ENCODE data around the gene STK17A. TPM values are rescaled to one million over a fixed set of nuclear protein-coding genes. Genes with fewer than 3 reads are reported as not detected.

The STK17A gene
- total RNA-seq, 4 donors from 2014 or later = 16.0 to 18.5 (median 17.8) TPM

DNA sequence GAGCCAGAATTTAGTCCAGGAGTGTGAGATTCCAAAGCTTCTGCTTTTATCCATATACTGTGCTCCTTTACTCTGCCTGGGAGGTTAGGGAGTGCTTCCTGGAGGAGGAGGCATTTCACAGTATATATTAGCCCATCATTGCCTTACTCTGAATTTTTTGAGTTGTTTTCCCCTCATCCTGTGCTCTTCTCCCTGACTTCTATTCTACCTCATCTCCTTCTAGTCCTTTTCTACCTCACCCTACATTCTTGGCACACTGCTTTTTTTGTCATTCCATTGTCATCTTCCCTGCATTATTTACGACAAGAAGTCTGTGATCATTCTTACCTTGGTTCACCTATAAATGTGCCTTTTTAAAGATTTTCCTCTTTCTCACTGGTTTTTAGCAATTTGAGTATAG, 21.3 kb downstream of the STK17A start:
- TF ChIP-seq, protein P1, sequence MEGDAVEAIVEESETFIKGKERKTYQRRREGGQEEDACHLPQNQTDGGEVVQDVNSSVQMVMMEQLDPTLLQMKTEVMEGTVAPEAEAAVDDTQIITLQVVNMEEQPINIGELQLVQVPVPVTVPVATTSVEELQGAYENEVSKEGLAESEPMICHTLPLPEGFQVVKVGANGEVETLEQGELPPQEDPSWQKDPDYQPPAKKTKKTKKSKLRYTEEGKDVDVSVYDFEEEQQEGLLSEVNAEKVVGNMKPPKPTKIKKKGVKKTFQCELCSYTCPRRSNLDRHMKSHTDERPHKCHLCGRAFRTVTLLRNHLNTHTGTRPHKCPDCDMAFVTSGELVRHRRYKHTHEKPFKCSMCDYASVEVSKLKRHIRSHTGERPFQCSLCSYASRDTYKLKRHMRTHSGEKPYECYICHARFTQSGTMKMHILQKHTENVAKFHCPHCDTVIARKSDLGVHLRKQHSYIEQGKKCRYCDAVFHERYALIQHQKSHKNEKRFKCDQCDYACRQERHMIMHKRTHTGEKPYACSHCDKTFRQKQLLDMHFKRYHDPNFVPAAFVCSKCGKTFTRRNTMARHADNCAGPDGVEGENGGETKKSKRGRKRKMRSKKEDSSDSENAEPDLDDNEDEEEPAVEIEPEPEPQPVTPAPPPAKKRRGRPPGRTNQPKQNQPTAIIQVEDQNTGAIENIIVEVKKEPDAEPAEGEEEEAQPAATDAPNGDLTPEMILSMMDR (IDR thresholded peaks at IDR 0.05; ENCODE audit: low read depth) = no peak

DNA sequence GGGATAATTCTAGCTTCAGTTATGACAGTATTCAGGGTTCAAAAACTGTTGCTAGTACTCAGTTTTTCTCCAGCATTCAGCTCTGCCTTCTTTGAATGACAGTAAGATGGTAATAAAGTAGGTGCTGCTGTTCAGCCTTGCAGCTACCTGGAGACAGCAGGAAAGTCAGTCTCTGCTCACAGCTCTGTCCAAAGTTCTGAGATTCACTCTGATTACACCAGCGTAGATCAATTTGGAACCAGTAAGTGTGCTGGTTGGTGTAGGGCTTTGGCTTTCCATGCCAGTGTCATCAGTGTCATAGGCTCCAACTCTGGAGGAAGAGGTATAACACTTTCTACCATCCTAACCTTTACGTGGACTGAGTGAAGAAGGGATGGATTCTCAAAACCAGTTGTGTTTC, 26.2 kb downstream of the STK17A start:
- TF ChIP-seq, protein P1 (IDR thresholded peaks at IDR 0.05; ENCODE audit: low read depth) = no peak

DNA sequence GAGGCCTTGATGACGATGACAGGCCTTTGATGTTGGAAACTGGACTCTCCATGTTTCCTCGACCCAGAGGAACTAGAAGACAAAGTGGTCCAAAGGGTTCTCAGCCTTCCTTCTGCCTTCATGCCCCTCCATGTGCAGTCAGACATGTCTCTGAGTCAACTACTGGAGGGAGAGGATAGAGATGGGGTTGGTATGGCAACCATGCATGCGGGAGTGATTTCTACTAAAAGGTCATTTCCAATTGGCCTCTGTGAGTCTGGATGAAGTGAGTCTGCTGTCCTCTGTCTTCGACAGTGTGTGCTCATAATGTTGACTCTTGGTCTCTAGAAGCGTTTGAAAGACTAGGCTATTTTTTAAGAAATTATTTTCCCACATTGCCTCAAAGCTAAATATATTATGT, 29.2 kb downstream of the STK17A start:
- TF ChIP-seq, protein P1 (IDR thresholded peaks at IDR 0.05; ENCODE audit: low read depth) = no peak

DNA sequence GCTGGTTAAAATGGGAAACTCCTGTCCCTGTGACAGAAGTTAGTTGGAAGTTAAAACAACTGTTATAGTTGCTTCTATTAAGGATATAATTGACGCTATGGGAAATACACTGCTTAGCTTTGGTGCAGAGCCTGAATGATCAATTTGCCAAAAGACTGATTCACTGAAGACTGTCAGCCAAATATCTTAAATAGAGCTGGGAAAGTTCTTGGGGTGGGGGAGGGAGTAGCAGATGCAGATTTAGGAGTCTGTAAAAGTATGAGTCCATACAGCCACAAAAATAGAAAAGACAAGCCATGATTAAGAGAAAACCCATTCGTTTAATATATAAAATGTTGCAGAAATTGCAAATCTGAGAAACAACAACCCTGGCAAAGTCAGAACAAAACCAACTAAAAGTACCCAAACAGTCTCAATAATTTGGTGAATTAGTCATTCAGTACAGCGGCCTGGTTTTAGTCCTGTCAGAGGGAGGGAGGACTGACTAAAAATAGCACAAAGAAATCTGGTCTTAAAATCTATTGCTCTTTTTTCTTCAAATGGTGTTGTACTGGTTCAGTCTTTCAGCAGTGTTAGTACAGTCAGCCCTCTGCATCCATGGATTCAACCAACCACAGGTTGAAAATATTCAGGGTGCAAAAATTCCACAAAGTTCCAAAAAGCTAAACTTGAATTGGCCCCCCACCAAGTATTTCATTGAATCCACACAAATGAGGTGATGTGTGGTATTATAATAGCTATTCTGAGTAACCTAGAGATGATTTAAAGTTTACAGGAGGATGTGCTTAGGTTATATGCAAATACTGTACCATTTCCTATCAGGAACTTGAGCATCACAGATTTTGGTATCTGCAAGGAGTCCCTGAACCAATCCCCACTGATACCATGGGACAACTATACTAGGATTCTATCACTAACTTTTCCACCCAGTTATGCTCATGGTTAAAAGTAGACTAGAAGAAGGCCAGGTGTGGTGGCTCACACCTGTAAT, 30.0 kb downstream of the STK17A start:
- TF ChIP-seq, protein P1 (IDR thresholded peaks at IDR 0.05; ENCODE audit: low read depth) = no peak

DNA sequence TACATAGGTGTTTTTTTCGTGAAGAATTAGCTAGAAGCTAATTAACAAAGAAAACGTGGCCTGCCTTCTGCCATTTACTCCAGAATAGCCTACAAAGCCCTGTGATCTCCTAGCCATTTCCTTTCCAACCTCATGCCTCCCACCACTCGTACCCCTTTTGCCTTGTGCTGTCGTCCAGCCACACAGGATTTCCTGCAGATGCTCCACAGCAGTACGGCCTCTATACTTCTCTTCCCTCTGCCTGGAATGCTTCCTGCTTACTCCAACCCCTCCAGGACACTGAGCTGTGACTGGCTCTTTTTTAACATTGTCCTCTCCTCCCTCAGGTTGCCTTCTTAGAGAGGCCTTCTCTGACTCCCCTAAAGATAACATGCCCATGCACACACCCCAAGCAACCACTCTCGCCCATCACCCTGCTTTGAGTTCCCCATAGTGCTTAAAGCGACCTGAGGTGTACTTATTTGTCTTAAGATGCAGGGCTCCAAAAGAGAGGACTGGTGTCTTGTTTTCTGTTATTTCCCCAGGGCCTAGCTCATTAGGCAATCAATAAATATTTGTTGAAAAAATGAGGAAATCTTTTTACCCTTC, 32.7 kb downstream of the STK17A start:
- TF ChIP-seq, protein P1 (IDR thresholded peaks at IDR 0.05; ENCODE audit: low read depth) = no peak

DNA sequence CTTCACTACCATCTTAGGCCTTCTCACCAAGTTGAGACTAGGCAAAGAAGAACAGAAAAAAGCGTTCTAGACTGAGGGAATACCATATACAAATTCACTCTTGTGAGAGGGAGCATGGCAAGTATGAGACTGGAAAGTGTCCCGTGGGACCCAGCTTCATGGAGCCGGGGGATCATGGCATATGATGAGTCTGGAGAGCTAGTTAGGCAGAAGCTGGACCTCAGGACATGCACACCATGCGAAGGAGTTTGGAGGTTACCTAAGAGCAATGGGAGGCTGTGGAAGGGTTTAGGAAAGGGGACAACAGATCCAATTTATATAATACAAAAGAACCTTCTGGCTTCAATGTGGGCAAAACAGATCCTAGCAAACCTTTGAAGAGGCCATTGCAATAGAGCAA, 34.1 kb downstream of the STK17A start:
- TF ChIP-seq, protein P1 (IDR thresholded peaks at IDR 0.05; ENCODE audit: low read depth) = no peak

DNA sequence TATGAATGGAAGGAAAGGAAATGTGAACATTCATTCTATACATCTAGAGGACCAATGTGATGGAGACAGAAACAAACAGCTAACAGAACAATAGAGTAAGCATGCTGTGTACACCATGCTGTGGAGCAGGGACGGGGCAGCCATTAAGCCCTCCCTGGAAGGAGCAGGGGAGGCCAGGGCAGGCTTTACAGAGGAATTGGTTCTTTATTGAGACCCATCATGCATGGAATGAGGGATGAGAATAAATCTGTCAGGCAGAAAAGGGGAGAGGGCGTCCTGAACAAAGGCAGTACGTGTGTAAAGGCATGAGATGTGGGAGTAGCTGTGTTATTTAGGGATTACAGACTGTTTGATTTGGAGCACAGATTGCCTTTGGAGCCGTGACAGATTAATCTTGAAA, 35.2 kb downstream of the STK17A start:
- TF ChIP-seq, protein P1 (IDR thresholded peaks at IDR 0.05; ENCODE audit: low read depth) = no peak
